Heart left ventricle (tissue), 16 donors: ENCODE measurements around the gene GRK5. TPM values are rescaled to one million over a fixed set of nuclear protein-coding genes. Genes with fewer than 3 reads are reported as not detected.

Experiments
- ATAC-seq, 4 donors: fragments of 200-7000 bp; cut with Tn5 transposase; one replicate each; pipeline ENCODE4 v1.9.1; 2020 to 2022; ENCODE audit warnings: moderate library complexity in 4 of 4, mild to moderate bottlenecking in 3 of 4, moderate number of reproducible peaks in 1 of 4
- DNase-seq, 5 donors: peaks; one replicate each; pipeline ENCODE4 v3.0.0-alpha.2; 2020
- H3K27ac ChIP-seq, 12 donors: fragments of 200-600 bp; sonication (generic) in 4 of 12; one replicate each; pipeline versions ENCODE4 v1.5.0 to v1.8.0; 2016 to 2022; ENCODE audit warnings: mild to moderate bottlenecking in 2 of 12
- H3K27me3 ChIP-seq, 9 donors: fragments of 200-600 bp; sonication (generic) in 2 of 9; one replicate each; pipeline versions ENCODE4 v1.5.1 to v1.8.0; 2016 to 2022; ENCODE audit warnings: mild to moderate bottlenecking in 3 of 9
- H3K36me3 ChIP-seq, 9 donors: fragments of 200-600 bp; sonication (generic) in 2 of 9; one replicate each; pipeline versions ENCODE4 v1.5.0 to v1.8.0; 2018 to 2022; ENCODE audit warnings: mild to moderate bottlenecking in 2 of 9
- H3K4me1 ChIP-seq, 12 donors: fragments of 200-600 bp; sonication (generic) in 4 of 12; one replicate each; pipeline versions ENCODE4 v1.5.0 to v1.8.0; 2016 to 2022; ENCODE audit warnings: mild to moderate bottlenecking in 3 of 12
- H3K4me3 ChIP-seq, 12 donors: fragments of 200-600 bp; sonication (generic) in 4 of 12; one replicate each; pipeline versions ENCODE4 v1.5.0 to v1.8.0; 2017 to 2022; ENCODE audit warnings: mild to moderate bottlenecking in 9 of 12, moderate library complexity in 4 of 12
- H3K9me3 ChIP-seq, 12 donors: fragments of 200-600 bp; sonication (generic) in 4 of 12; one replicate each; pipeline versions ENCODE4 v1.5.0 to v1.8.0; 2016 to 2022; ENCODE audit warnings: mild to moderate bottlenecking in 1 of 12
- POLR2A ChIP-seq, 2 donors: fragments of 450-650 bp; IDR thresholded peaks; one replicate each; pipeline ENCODE4 v1.6.1; 2017; ENCODE audit warnings: antibody characterized with exemption in 2 of 2, mild to moderate bottlenecking in 2 of 2, moderate library complexity in 2 of 2
- WGBS, 4 donors: extraction: QIAGEN DNeasy Blood & Tissue Kit in 2 of 4; methylation state at CpG; one replicate each; pipeline versions ENCODE4 v1.1.5 to v1.1.7; 2013 to 2018; 5-methylcytosine and 5-hydroxymethylcytosine counted together
- intact Hi-C, 10 donors: fragments of 100-400 bp; cut with DNase I; formaldehyde crosslinking; loops; one replicate each; pipeline versions ENCODE4 v1.11.1 to v1.14.2; 2022
- polyA plus RNA-seq, 2 donors: library from polyadenylated mRNA; stranded (reverse); fragments of 200-250 nt; gene quantifications; one replicate each; pipeline ENCODE4 v1.2.3, GENCODE V29; 2013
- total RNA-seq, 9 donors: library from RNA; depleted of rRNA in 2 of 9; stranded (reverse); fragments of >200 nt in 2 of 9; fragmentation: NEBNext Ultra II Directional in 3 of 9; extraction: Animal tissue kit (Norgen Biotek cat#: 25700) in 3 of 9; gene quantifications; one replicate each; pipeline versions ENCODE4 v1.1.0 to v1.2.4, GENCODE V29; 2016 to 2023
- TF ChIP-seq, protein P1 (sequence below), 12 donors: fragments of 200-600 bp; sonication (generic) in 4 of 12; IDR thresholded peaks; one replicate each; pipeline versions ENCODE4 v1.5.0 to v1.8.0; 2018 to 2022; ENCODE audit warnings: antibody characterized with exemption in 12 of 12, mild to moderate bottlenecking in 5 of 12
- donor health status: ischemic (EF 13 %, LVEDD 7.1; RV severe dilation, severe dysfunction).
- donor health status: healthy with polysubstance abuse.
- donor health status: DM: no; HTN: yes; CAD: no.
- donor health status: DM: no; HTN: no; CAD: no.
- donor health status: ischemic (EF 25% LVEDD 6.9; RV normal size, moderate dysfunction).
- donor health status: ischemic (EF 25% LVEDD 5.7; RV mildly dilated, moderate dysfunction).
- donor health status: healthy.
- donor health status: DM: yes; HTN: yes; CAD: no.
- donor health status: ischemic (EF 35%, LVEDD 5.7; RV mildly dilated, moderate dysfunction).
- donor health status: nonischemic (EF 11% LVEDD 7.7; RV severe dilation, severe dysfunction).
- donor health status: DM: yes; HTN: yes; CAD: no.
- donor health status: PGD.
- donor health status: ischemic (EF 29% LVEDD 5.4; RV normal size, mild dysfunction).
- donor health status: nonischemic (EF 23%, LVEDD 6.1; RV moderate dilation, normal function).

The GRK5 gene
- total and polyA plus RNA-seq, 11 donors = 13.1 to 58.0 (median 30.2) TPM

DNA sequence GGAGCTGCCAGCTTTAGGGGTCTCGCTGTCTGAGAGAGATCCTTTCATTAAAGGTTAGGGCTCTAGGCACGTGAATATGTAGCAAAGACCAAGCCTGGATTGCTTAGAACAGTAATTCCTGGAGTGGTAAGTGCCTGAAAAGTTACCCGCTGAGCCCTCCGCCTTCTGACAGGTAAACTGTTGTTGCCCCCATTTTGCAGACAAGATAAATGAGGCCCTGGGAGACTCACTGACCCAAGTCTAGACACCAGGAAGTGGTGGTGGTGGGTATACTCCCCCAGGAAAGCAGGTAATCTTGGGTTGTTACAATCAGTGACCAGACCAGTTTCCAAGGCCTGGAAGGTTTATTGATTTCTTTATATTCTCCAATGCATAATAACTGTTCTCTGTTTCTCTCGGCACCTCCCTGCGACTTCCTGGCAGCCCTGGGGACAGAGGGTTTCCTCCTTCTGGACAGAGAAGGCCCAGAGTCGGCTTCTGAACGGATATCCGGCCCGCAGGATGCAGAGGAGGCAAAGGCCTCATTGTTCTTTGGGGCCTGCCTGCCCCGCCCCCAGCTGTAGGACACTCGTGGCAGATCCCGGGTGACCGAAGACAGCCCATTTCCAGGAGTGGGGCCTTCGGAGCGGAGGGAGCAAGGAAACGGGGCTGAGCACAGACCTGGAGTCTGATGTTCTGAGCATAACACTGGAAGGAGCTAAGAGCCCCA, 1.3 kb upstream of the GRK5 start:
- ATAC-seq (peak; percentile 21 to 73 (median 38)), DNase-seq (peak; percentile 85 to 89 (median 88))
- no peaks in the 10 kb centered on the region for H3K36me3 ChIP-seq
- WGBS, 4 donors = 33 to 42% (median 39%) methylated on average over 17 of the region's 17 CpGs
- H3K27ac ChIP-seq = peak overlapping the region; percentile 93 to 100 (median 98)
- no peaks in the 10 kb centered on the region for H3K9me3 ChIP-seq
- H3K4me1 ChIP-seq = peaks cover 0 to 38% (median 19%) of the 10 kb centered on the region in 12 donors
- intact Hi-C loops = loop anchor here in 9 of 10 donors (1.0 to 10.0 kb wide), 14 partner anchors 46 to 389 kb away; partner anchors contain the start of gene TIAL1 (in 1 of the 9)
- H3K4me3 ChIP-seq = peak overlapping the region in 10 of 12 donors; percentile 74 to 97 (median 89)
- no peaks in the 10 kb centered on the region for H3K27me3 ChIP-seq
- TF ChIP-seq, protein P1, sequence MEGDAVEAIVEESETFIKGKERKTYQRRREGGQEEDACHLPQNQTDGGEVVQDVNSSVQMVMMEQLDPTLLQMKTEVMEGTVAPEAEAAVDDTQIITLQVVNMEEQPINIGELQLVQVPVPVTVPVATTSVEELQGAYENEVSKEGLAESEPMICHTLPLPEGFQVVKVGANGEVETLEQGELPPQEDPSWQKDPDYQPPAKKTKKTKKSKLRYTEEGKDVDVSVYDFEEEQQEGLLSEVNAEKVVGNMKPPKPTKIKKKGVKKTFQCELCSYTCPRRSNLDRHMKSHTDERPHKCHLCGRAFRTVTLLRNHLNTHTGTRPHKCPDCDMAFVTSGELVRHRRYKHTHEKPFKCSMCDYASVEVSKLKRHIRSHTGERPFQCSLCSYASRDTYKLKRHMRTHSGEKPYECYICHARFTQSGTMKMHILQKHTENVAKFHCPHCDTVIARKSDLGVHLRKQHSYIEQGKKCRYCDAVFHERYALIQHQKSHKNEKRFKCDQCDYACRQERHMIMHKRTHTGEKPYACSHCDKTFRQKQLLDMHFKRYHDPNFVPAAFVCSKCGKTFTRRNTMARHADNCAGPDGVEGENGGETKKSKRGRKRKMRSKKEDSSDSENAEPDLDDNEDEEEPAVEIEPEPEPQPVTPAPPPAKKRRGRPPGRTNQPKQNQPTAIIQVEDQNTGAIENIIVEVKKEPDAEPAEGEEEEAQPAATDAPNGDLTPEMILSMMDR (IDR thresholded peaks at IDR 0.05) = no peak
- TF ChIP-seq POLR2A (IDR thresholded peaks at IDR 0.05) = no peak

DNA sequence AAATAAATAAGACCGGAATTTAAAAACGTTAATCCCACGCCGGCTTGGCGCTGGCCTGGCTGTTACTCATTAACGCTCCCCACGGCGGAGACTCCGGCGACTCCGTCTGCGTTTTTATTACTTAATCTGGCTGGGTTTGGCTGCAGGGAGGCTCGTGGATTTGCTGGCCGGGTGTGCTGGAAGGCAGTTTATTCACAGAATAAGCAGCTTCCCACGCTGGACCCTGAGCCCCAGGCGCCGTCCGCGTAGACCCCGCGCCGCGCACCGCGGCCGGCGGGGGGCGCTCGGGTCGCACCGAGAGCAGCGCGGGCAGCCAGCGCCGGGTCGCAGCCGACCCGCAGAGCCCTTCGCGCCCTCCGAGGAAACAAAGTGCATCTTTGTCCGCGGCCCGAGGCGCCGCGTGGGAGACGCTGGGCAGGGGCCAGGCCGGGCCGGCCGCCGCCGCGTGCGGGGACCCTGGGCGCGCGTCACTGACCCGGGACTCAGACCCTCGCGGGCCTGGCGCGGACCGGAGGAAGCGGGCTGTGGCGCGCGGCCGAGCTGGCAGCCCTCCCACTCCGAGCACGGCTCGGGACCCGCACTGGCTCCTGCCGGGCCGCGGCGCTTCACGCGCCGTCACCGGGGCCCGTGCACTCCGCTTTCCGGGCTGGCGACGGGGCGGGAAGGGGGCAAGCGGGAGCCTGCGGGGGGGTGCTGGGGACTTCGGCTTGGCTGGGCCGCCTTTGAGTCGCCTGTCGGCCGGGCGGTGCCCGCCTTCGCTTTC, 587 bp upstream of the GRK5 start:
- intact Hi-C loops = loop anchor here in 9 of 10 donors (1.0 to 10.0 kb wide), 15 partner anchors 46 to 388 kb away; partner anchors contain the start of gene TIAL1 (in 1 of the 9)
- Histone ChIP-seq H3K27ac (peak overlapping the region; percentile 93 to 100 (median 98)), H3K27me3 (no peaks in the 10 kb centered on the region), H3K36me3 (no peaks in the 10 kb centered on the region), H3K9me3 (no peaks in the 10 kb centered on the region), H3K4me1 (peaks cover 0 to 45% (median 27%) of the 10 kb centered on the region in 12 donors), H3K4me3 (peak overlapping the region; percentile 74 to 100 (median 92))
- TF ChIP-seq, protein P1 (IDR thresholded peaks at IDR 0.05) = peak; percentile 35 to 96 (median 84)
- no peak for TF ChIP-seq POLR2A (IDR thresholded peaks at IDR 0.05)
- DNase-seq = peak; percentile 76 to 88 (median 83)
- ATAC-seq = peak; percentile 36 to 71 (median 53)
- WGBS, 4 donors = 1 to 4% (median 1%) methylated on average over 38 to 97 of the region's 97 CpGs

DNA sequence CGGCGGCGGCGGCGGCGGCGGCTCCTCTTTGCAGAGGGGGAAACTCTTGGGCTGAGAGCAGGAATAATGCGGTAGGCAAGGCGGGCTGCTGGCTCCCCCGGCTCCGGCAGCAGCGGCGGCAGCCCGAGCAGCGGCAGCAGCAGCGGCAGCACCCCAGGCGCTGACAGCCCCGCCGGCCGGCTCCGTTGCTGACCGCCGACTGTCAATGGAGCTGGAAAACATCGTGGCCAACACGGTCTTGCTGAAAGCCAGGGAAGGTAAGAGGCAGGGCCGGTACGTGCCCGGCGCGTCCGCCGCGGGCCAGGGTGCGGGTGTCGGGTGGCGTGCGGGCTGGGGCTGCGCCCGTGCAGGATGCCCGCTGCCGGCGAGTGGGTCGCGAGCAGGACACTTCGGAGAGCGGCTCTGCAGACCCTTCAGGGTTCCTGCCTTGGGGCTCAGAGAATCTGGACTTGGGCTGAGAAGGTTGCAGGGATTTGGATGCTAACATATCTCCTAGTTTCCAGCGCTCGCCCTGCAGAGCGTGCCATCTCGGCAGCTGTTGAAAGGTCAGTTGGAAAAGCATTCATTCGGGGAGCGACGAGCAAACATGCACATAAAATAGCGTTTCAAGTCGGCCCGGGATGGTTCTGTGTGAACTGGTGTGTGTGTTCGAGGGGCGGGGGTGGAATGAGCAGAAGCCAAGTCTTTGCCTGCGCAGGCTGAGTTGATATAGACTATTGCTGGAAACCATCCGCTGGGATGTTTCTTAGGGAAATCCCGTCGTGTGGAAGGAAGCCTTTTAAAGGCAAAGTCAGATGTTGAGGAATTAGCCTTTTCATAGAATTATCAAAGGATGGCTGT, 562 bp downstream of the GRK5 start:
- no peaks in the 10 kb centered on the region for H3K9me3 ChIP-seq
- peak overlapping the region; percentile 74 to 100 (median 92) for H3K4me3 ChIP-seq
- TF ChIP-seq POLR2A (IDR thresholded peaks at IDR 0.05) = no peak
- peak; percentile 56 to 82 (median 65) for DNase-seq
- ATAC-seq = peak in 3 of 4 donors; percentile 12 to 32 (median 25)
- peaks cover 0 to 8% (median 3%) of the 10 kb centered on the region in 9 donors for H3K36me3 ChIP-seq
- 0 to 1% (median 0%) methylated on average over 39 to 62 of the region's 62 CpGs for WGBS, 4 donors
- peaks cover 3 to 57% (median 38%) of the 10 kb centered on the region in 12 donors for H3K4me1 ChIP-seq
- intact Hi-C loops = loop anchor here in 9 of 10 donors (1.0 to 10.0 kb wide), 15 partner anchors 44 to 387 kb away; partner anchors contain the start of gene TIAL1 (in 1 of the 9)
- no peaks in the 10 kb centered on the region for H3K27me3 ChIP-seq
- peak overlapping the region; percentile 93 to 100 (median 98) for H3K27ac ChIP-seq

DNA sequence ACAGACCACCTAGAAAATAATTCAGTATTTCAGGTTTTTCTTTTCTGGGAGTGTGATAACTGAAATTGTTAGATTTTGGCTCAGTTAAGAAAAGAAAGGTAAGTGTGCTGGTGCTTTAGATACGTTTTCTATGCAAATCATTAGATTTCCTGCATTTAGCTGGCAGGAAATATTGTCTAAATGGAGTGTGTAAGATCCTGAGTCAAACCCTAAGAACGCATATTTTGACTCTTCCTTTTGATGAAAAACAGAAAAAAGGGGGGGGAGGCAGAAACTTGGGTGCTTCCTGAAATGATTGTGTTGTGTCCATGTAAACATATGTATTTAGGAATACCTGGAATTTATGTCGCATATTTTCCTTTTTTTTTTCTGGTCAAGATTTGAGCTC, 1.2 kb downstream of the GRK5 start:
- no peaks in the 10 kb centered on the region for H3K27me3 ChIP-seq
- H3K4me1 ChIP-seq = peaks cover 3 to 63% (median 44%) of the 10 kb centered on the region in 12 donors
- H3K27ac ChIP-seq = peak overlapping the region; percentile 93 to 100 (median 98)
- intact Hi-C loops = loop anchor here in 7 of 10 donors (2.0 to 10.0 kb wide), 12 partner anchors 44 to 386 kb away; partner anchors contain the start of gene TIAL1 (in 1 of the 7)
- H3K9me3 ChIP-seq = no peaks in the 10 kb centered on the region
- ATAC-seq = no peak
- H3K36me3 ChIP-seq = peaks cover 0 to 10% (median 4%) of the 10 kb centered on the region in 9 donors
- WGBS, 4 donors = 6 to 8% (median 7%) methylated on average over 3 of the region's 3 CpGs
- H3K4me3 ChIP-seq = peak overlapping the region; percentile 74 to 100 (median 92)
- no peak for DNase-seq
- TF ChIP-seq POLR2A (IDR thresholded peaks at IDR 0.05) = no peak
- TF ChIP-seq, protein P1 (IDR thresholded peaks at IDR 0.05) = no peak
